AG04450 (cell line): ENCODE measurements around the gene CCDC74A. TPM values are rescaled to one million over a fixed set of nuclear protein-coding genes. Genes with fewer than 3 reads are reported as not detected.
"Not testable (repeated sequence)": the region's sequence is repeated elsewhere in the genome, so short reads cannot be mapped to it uniquely, and the experiment has no call there.

Experiments used
- CTCF ChIA-PET: fragments of 300-600, 350-600 bp; formaldehyde crosslinking; extraction: SDS; loops from one replicate; lab custom pipeline; 2022; ENCODE audit warnings: antibody characterized with exemption, inconsistent platforms; lab: Charles Lee
- POLR2A ChIA-PET: fragments of 350-600 bp; formaldehyde crosslinking; extraction: SDS; loops from one replicate; lab custom pipeline; 2021; ENCODE audit warnings: antibody characterized with exemption, inconsistent platforms; lab: Yijun Ruan, JAX
- DNase-seq: peaks from one replicate; pipeline ENCODE4 v3.0.0-alpha.2; 2011; ENCODE audit warnings: low read depth, low spot score
- H3K27ac ChIP-seq: one replicate; pipeline ENCODE4 v1.5.1; 2012; ENCODE audit warnings: low read depth, low read length, control low read depth
- H3K27me3 ChIP-seq: one replicate; pipeline ENCODE4 v1.6.0; 2012; ENCODE audit warnings: low read length; ENCODE audit not compliant: control insufficient read depth, insufficient read depth
- H3K4me3 ChIP-seq: 2 replicates; pipeline ENCODE4 v1.5.1; 2011; ENCODE audit warnings: mild to moderate bottlenecking, low read depth, low read length, control low read depth
- H3K9me3 ChIP-seq: 2 replicates; pipeline ENCODE4 v1.5.1; 2012; ENCODE audit warnings: low read length; ENCODE audit not compliant: control insufficient read depth, insufficient read depth
- polyA plus RNA-seq: library from polyadenylated mRNA; depleted of rRNA; stranded (reverse); fragments of >200 nt; gene quantifications from 2 replicates; pipeline ENCODE4 v1.2.3, GENCODE V29; 2011
- TF ChIP-seq, protein P1 (sequence below): IDR thresholded peaks from 2 replicates; pipeline ENCODE4 v1.5.1; 2011; ENCODE audit warnings: low read depth, low read length, control low read depth, inconsistent platforms

The CCDC74A gene
- polyA plus RNA-seq, 1 experiment: 4.0 TPM

DNA sequence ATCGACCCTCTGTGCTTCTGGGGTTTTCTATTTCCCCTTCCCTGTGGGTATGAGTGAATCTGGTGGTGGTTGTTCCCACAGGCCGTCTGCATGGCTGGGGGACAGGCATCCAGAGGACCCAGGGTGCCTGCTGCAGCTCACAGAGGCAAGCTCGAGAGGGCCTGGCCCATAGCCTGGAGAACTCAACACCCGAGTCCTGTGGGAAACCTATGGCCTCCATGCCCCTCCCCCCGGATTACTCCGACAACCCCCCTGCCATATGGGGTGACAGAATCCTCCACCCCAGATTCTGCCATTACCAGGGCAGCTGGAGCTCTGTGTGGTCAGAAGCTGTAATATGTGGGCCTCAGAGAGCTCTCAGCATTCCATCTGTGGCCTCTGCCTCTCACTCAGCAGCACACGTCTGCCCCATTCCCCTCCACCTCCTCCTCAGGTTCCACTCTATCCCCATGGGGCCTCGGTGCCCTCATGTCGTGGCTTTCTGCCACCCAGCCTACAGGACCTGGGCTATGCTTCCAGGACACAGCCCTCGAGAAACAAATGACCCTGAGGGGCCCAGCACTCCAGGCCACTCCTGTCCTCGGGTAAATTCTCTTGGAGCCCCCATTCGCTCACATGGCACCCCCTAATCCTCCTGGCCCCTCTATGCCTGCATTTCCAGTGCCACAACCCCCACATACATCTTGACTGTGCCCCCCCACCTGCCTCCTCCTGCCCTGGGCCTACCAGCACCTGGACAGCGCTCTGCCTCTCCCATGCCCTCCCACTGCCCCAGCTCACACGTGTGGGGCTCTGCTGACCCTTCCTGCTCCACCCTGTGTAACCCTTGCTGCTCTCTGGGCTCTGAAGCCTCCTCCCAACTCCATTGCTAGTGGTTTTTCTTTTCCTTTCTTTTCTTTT is 39.1 kb upstream of the CCDC74A start:
- Histone ChIP-seq H3K27ac (no peak overlapping the region), H3K27me3 (no peaks in the 10 kb centered on the region), H3K4me3 (no peak overlapping the region), H3K9me3 (no peaks in the 10 kb centered on the region; the same call in 1 of the 2 replicates)
- ChIA-PET POLR2A (no interaction called here), CTCF (interaction anchor here (0.6 kb wide), 1 partner anchor 313 kb away, joined by 3 read pairs; no protein-coding TSS in a partner anchor)
- TF ChIP-seq, protein P1, sequence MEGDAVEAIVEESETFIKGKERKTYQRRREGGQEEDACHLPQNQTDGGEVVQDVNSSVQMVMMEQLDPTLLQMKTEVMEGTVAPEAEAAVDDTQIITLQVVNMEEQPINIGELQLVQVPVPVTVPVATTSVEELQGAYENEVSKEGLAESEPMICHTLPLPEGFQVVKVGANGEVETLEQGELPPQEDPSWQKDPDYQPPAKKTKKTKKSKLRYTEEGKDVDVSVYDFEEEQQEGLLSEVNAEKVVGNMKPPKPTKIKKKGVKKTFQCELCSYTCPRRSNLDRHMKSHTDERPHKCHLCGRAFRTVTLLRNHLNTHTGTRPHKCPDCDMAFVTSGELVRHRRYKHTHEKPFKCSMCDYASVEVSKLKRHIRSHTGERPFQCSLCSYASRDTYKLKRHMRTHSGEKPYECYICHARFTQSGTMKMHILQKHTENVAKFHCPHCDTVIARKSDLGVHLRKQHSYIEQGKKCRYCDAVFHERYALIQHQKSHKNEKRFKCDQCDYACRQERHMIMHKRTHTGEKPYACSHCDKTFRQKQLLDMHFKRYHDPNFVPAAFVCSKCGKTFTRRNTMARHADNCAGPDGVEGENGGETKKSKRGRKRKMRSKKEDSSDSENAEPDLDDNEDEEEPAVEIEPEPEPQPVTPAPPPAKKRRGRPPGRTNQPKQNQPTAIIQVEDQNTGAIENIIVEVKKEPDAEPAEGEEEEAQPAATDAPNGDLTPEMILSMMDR: no peak
- no peak for DNase-seq

DNA sequence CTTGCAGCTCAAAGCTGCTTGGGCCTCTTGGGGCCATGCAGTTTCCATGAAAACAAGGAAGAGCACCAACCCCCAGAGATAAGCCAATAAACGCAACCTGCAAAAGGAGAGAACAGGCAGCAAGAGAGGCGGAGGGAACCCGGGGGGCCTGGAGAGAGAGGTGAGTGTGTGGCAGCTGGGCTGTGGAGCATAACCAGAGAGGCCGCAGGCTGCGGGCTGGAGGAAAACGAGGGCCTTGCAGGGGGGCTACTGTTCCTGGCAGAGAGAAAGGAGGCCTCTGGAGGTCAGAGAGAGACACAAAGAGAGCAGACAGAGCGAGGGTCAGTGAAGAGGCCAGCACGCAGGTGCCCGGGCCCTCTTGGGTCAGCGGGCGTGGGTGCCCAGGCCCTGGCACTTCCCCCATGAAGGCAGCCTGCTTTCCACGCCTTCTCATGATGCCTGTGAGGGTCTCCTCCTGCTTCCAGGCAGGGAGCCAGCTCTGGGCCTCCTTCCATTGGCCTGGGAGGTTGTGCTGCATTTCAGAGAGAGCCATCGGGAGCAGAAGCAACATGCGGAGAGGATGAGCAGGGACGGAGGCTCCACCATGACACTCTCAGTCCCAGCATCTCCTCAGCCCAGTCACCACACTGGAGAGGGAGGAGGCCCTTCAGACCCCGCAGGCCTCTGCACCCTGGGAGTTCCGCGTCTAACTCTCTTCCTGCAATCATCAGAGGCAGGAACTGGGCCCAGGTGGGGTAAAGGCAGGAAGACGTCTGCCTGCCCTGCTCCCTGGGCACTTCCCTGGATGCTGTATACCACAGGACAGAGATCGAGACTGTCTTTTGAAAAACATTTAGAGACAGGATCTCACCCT is 36.8 kb upstream of the CCDC74A start:
- CTCF ChIA-PET: interaction anchor here (3.0 kb wide), 1 partner anchor 77 kb away, joined by 34 read pairs; no protein-coding TSS in a partner anchor
- peak overlapping the region; percentile 57 for H3K4me3 ChIP-seq
- DNase-seq, H3K9me3 ChIP-seq, H3K27ac ChIP-seq, H3K27me3 ChIP-seq, POLR2A ChIA-PET: not testable (repeated sequence)

DNA sequence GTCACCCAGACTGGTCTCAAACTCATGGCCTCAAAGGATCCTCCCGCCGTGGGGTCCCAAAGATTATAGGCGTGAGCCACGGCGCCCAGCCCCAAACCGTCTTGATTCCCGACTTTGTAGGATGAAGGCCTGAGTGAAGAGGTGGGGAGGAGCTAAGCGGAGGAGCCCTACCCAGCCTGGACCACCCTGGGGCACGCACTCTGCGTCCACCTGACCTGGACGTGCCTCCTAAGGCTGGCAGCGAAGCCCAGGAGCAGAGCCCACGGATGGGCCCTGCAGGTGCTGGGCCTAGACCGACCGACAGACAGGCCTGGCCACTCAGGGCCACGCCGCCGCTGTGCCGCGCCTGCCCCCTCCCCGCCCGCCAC is 36.2 kb upstream of the CCDC74A start:
- H3K27me3 ChIP-seq, H3K9me3 ChIP-seq, DNase-seq, H3K27ac ChIP-seq, POLR2A ChIA-PET: not testable (repeated sequence)
- CTCF ChIA-PET: interaction anchor here (0.6 to 3.0 kb wide), 9 partner anchors 7 to 1688 kb away, joined by 3 to 34 read pairs (median 6); no protein-coding TSS in a partner anchor
- peak overlapping the region; percentile 57 for H3K4me3 ChIP-seq

DNA sequence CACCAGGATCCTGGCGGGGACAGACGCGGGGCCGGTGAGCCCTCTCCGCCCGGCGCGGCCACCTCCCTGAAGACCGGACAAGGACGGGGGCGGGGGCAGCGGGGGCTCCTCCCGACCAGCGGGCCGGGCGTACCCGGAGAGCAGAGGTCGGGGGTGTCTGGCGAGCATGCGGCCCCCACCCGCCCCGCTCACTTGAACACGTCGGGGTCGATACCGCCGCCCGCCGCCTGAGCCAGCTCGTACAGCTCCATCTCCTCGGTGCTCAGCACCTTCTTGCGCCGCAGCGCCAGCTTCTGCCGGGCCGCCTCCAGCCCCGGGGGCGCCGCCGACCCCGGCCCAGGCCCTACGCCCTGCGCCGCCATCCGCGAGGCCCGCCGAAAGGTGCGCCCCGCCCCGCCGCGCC is 35.7 kb upstream of the CCDC74A start, which contains the start of gene MZT2A:
TSS of gene MZT2A (minus strand) at position 383 of the 403 bp plus-strand sequence. CDS start at position 362, 21 bp downstream.
- H3K27me3 ChIP-seq, H3K9me3 ChIP-seq, POLR2A ChIA-PET, DNase-seq: not testable (repeated sequence)
- Histone ChIP-seq H3K27ac (peak within 1 kb of the TSS; percentile 65), H3K4me3 (peak within 1 kb of the TSS; percentile 78)
- CTCF ChIA-PET: interaction anchor here (0.6 to 3.0 kb wide), 21 partner anchors 8 to 1687 kb away, joined by 3 to 34 read pairs (median 4); no protein-coding TSS in a partner anchor

DNA sequence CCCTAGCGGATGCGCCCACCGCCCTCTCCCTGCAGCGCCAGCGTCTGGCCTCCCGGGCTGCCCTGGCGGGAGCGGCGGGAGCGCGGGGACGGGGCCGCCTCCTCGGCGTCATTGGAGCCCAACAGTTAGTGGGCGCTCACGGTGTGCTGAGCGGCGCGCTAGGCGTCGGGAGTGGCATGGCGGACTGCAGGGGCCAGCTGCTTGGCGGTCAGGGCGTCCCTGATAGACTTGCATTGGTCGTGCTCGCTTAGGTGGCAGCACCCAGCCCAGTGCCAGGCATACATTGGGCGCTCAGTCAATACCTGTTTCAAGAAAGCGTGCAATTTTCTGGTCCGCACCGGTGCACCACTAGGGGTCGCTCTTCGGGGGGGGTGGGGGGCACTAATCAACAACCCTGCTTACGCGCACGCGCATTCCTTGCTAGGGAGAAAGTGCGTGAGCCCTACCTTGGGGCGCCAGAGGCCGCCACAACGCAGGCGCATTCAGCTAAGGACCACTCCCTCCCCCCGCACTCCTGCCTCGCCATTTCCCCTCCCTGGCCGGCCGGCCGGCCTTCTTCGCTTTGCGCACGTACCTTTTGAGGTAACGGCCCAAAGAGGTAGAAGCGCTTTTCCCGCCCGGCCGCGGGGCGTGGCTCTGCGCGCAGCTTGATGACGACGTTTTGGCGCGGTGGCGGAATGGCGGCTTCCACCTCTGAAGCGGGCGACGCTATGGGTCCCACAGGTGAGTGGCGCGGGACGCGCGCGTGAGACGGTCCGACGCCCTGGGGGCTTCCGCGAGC is 35.1 kb upstream of the CCDC74A start:
- no peaks in the 10 kb centered on the region for H3K9me3 ChIP-seq
- TF ChIP-seq, protein P1: peak; percentile 81
- H3K4me3 ChIP-seq: peak overlapping the region; percentile 78
- H3K27me3 ChIP-seq: no peaks in the 10 kb centered on the region
- peak overlapping the region; percentile 65 for H3K27ac ChIP-seq
- peak; percentile 68 for DNase-seq
- ChIA-PET POLR2A (interaction anchor here (0.7 kb wide), 1 partner anchor 190 kb away, joined by 3 read pairs; no protein-coding TSS in a partner anchor), CTCF (interaction anchor here (0.6 to 3.0 kb wide), 35 partner anchors 9 to 1109 kb away, joined by 3 to 34 read pairs (median 3); no protein-coding TSS in a partner anchor)
